LNCaP clone FGC (cell line): ENCODE results near the gene ATP6V0B.

ENCODE experiments used
- DNase-seq: peaks from one replicate; pipeline ENCODE4 v3.0.0-alpha.2; 2011; ENCODE audit warnings: low read depth
- H3K4me3 ChIP-seq: 2 replicates; pipeline ENCODE4 v1.5.1; 2011; ENCODE audit warnings: mild to moderate bottlenecking, low read depth, low read length, control low read depth
- CTCF ChIP-seq: IDR thresholded peaks from 2 replicates; pipeline ENCODE4 v1.5.1; 2012; ENCODE audit warnings: mild to moderate bottlenecking; ENCODE audit not compliant: control insufficient read depth, insufficient read depth; ENCODE audit errors: extremely low read depth

Gene ATP6V0B

GRCh38 chr1:44020464-44020863, 45.7 kb downstream of the ATP6V0B start:
- TF ChIP-seq CTCF: no peak
- no peak overlapping the region for H3K4me3 ChIP-seq
- no peak for DNase-seq

- DNase-seq: no peak
- no peak for TF ChIP-seq CTCF
- no peak overlapping the region for H3K4me3 ChIP-seq
Measured at GRCh38 chr1:44021156-44021555, 46.4 kb downstream of the ATP6V0B start.

DNA sequence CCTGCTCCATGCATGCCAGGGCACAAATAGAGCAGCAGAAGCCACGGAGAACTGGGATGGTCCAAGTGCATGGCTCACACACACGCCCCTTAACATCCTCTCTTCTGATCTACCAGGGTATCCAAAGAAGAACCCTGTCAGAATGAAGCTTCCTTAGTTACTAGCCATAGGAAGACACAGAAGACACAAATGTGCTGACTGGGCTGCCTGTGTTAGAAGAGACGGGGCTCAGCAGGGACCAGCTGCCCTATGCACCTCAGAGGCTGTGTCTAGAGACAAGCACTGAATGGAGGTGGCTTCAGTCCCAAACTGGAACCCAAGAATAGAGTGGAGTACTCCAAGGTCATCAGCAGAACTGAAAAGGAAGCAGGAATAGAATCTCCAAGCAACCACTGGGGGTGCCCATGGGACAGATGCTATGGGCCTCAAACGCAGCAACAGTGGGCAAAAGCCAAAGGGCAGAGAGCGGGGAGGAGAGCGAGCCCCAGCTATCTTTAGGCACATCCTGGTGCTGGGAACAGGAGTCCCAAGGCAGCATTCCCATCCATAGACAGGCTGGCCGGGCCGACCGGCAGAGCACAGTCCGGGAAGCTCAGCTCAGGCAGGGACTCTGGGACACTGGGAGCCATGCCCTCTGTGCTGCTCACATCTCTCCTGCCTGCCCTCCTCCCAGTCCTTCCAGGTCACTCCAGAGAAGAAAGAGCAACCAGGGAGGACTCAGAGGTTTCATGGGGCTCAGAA, 47.0 kb downstream of the ATP6V0B start:
- no peak for TF ChIP-seq CTCF
- no peak overlapping the region for H3K4me3 ChIP-seq
- no peak for DNase-seq

- TF ChIP-seq CTCF: no peak
- no peak for DNase-seq
- H3K4me3 ChIP-seq: no peak overlapping the region
Measured at GRCh38 chr1:44024031-44024902, 49.5 kb downstream of the ATP6V0B start.

DNA sequence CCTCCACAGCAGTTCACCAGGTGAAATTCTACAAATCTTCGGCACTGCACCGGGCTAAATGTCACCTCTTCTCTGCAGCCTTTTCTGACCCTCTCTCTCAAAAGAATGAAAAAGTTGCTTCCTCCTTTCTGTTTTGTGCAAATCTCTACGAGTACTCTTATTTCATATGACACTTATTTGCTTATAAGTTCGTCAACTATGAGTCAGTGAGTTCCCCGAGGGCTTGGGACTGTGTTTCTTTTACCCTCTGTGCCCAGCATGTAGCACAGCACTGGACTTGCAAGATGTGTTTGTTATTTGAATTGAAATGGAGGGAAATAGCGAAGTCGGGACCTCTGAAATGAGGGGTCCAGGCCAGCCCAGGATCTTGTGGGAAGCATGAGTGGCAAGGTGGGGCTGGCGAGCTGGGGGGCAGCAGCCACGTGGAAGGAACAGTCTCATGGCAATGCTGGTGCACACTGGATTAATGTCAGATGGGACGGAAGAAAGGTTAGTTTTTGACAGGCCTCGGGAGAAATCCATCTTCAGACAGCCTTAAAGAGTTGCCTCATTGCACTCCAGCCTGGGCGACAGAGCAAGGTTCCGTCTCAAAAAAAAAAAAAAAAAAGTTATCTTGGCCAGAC, 50.3 kb downstream of the ATP6V0B start:
- DNase-seq: no peak
- H3K4me3 ChIP-seq: no peak overlapping the region
- no peak for TF ChIP-seq CTCF

DNA sequence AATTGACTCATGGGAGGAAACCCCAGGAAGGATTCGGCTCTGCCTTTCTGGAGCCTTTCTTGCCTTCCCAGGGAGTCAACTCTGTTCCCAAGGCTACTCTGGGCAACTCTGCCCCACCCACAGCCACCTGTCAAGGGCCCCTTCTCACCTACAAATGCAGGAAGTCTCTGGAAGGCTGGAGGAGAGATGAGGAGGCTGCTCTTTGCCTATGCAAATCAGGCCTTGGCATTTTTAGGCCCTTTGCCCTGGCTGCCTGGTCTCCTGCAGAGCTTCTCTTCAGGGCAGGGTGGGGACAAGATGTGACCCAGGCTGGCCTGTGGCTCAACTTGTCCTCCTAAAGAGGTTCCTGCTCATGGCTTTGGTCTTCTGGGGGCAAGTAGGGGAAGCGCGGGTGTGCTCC, 51.1 kb downstream of the ATP6V0B start:
- no peak for DNase-seq
- TF ChIP-seq CTCF: no peak
- H3K4me3 ChIP-seq: no peak overlapping the region
